GM19239 (cell line): ENCODE results near the gene CTAGE8.
"Not testable (repeated sequence)": the region's sequence is repeated elsewhere in the genome, so short reads cannot be mapped to it uniquely, and the experiment has no call there.

Experiments
- DNase-seq: peaks from one replicate; pipeline ENCODE4 v3.0.0; 2011; ENCODE audit warnings: low spot score; ENCODE audit not compliant: insufficient read length
- FAIRE-seq: peaks from 2 replicates; lab custom pipeline; 2011; peaks lifted over from hg19 to GRCh38; lab: Jason Lieb, UNC

Gene CTAGE8

GRCh38 chr7:144264692-144265091, 4.4 kb downstream of the CTAGE8 start, which contains the start of gene OR2A7:
TSS of gene OR2A7 (minus strand) at chr7:144264792. CDS start at chr7:144259628, 5,164 bp downstream.
- not testable (repeated sequence) for DNase-seq, FAIRE-seq

- not testable (repeated sequence) for DNase-seq, FAIRE-seq
Measured at GRCh38 chr7:144262128-144262527, 7.0 kb downstream of the CTAGE8 start.

- DNase-seq, FAIRE-seq: not testable (repeated sequence)
Measured at GRCh38 chr7:144259067-144259466, 10.0 kb downstream of the CTAGE8 start.

GRCh38 chr7:144256112-144256511, 13.0 kb downstream of the CTAGE8 start:
- DNase-seq, result no peak
- FAIRE-seq, result no peak

GRCh38 chr7:144255471-144255897, 13.6 kb downstream of the CTAGE8 start:
- FAIRE-seq (no peak), DNase-seq (no peak)

- not testable (repeated sequence) for FAIRE-seq, DNase-seq
Measured at GRCh38 chr7:144252307-144252706, 16.8 kb downstream of the CTAGE8 start.

GRCh38 chr7:144247674-144248330, 21.3 kb downstream of the CTAGE8 start:
- FAIRE-seq, DNase-seq: not testable (repeated sequence)

- not testable (repeated sequence) for FAIRE-seq, DNase-seq
Measured at GRCh38 chr7:144246967-144247366, 22.1 kb downstream of the CTAGE8 start.

- FAIRE-seq, DNase-seq: not testable (repeated sequence)
Measured at GRCh38 chr7:144245372-144245771, 23.7 kb downstream of the CTAGE8 start.

- not testable (repeated sequence) for DNase-seq, FAIRE-seq
Measured at GRCh38 chr7:144239365-144239764, 29.7 kb downstream of the CTAGE8 start, which contains the start of gene OR2A42. TSS of gene OR2A42 (minus strand) at chr7:144239605. CDS start at chr7:144232843, 6,762 bp downstream.

GRCh38 chr7:144238530-144239082, 30.5 kb downstream of the CTAGE8 start:
- FAIRE-seq, result not testable (repeated sequence)

GRCh38 chr7:144233039-144233438, 36.0 kb downstream of the CTAGE8 start:
- DNase-seq, FAIRE-seq: not testable (repeated sequence)

More at GRCh38 chr7:144238530-144239082, 30.5 kb downstream of the CTAGE8 start:
- DNase-seq, result not testable (repeated sequence)

- DNase-seq, FAIRE-seq: not testable (repeated sequence)
Measured at GRCh38 chr7:144231027-144231426, 38.1 kb downstream of the CTAGE8 start.

GRCh38 chr7:144228810-144229209, 40.3 kb downstream of the CTAGE8 start:
- DNase-seq, FAIRE-seq: not testable (repeated sequence)

- FAIRE-seq, DNase-seq: not testable (repeated sequence)
Measured at GRCh38 chr7:144226866-144227265, 42.2 kb downstream of the CTAGE8 start.

GRCh38 chr7:144223675-144224074, 45.4 kb downstream of the CTAGE8 start:
- FAIRE-seq, DNase-seq: not testable (repeated sequence)

GRCh38 chr7:144220531-144220930, 48.6 kb downstream of the CTAGE8 start:
- FAIRE-seq, DNase-seq: not testable (repeated sequence)

GRCh38 chr7:144219149-144219548, 49.9 kb downstream of the CTAGE8 start:
- FAIRE-seq, result peak; percentile 65
- DNase-seq, result not testable (repeated sequence)

- FAIRE-seq, result not testable (repeated sequence)
Measured at GRCh38 chr7:144218581-144218980, 50.5 kb downstream of the CTAGE8 start.

GRCh38 chr7:144217200-144217599, 51.9 kb downstream of the CTAGE8 start:
- not testable (repeated sequence) for FAIRE-seq, DNase-seq

More at GRCh38 chr7:144218581-144218980, 50.5 kb downstream of the CTAGE8 start:
- not testable (repeated sequence) for DNase-seq
